Measurements from ENCODE around the gene EIF4H.

DNA sequence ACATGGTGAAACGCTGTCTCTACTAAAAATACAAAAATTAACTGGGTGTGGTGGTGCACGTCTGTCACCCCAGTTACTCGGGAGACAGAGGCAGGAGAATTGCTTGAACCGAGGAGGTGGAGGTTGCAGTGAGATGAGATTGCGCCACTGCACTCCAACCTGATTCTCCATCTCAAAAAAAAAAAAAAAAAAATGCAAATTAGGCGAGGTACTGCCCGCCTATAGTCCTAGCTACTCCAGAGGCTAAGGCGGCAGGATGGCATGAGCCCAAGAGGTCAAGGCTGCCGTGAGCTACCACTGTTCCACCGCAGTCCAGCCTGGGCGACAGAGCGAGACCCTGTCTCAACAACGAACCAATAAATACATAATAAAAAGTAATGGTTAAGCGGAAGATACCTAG is 1.1 kb upstream of the EIF4H start:
- TF ChIP-seq, protein P1, sequence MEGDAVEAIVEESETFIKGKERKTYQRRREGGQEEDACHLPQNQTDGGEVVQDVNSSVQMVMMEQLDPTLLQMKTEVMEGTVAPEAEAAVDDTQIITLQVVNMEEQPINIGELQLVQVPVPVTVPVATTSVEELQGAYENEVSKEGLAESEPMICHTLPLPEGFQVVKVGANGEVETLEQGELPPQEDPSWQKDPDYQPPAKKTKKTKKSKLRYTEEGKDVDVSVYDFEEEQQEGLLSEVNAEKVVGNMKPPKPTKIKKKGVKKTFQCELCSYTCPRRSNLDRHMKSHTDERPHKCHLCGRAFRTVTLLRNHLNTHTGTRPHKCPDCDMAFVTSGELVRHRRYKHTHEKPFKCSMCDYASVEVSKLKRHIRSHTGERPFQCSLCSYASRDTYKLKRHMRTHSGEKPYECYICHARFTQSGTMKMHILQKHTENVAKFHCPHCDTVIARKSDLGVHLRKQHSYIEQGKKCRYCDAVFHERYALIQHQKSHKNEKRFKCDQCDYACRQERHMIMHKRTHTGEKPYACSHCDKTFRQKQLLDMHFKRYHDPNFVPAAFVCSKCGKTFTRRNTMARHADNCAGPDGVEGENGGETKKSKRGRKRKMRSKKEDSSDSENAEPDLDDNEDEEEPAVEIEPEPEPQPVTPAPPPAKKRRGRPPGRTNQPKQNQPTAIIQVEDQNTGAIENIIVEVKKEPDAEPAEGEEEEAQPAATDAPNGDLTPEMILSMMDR (IDR thresholded peaks at IDR 0.05; ENCODE audit: low read depth, low read length, poor library complexity, severe bottlenecking), result no peak
- no peak for TF ChIP-seq EZH2phosphoT487 (IDR thresholded peaks at IDR 0.05; ENCODE audit: borderline replicate concordance, low read length)

Measured in DOHH2 (cell line).